Brain microvascular endothelial cell (primary cell): ENCODE results near the gene KIAA2012.

Experiments
- DNase-seq: peaks from one replicate; pipeline ENCODE4 v3.0.0-alpha.2; 2020
- H3K27ac ChIP-seq: fragments of 250-450 bp; sonication (Bioruptor Pico); 2 replicates; pipeline ENCODE4 v1.5.1; 2020; ENCODE audit warnings: mild to moderate bottlenecking, moderate library complexity
- H3K27me3 ChIP-seq: fragments of 250-450 bp; sonication (Bioruptor Pico); replicated peaks from 2 replicates; pipeline ENCODE4 v1.5.1; 2020; ENCODE audit warnings: mild to moderate bottlenecking
- H3K36me3 ChIP-seq: fragments of 250-450 bp; sonication (Bioruptor Pico); replicated peaks from 2 replicates; pipeline ENCODE4 v1.5.1; 2020; ENCODE audit warnings: mild to moderate bottlenecking
- H3K4me3 ChIP-seq: 2 replicates; pipeline ENCODE4 v1.5.1; 2011; ENCODE audit warnings: low read depth, mild to moderate bottlenecking, control low read depth, low read length, moderate library complexity
- CTCF ChIP-seq: IDR thresholded peaks from 2 replicates; pipeline ENCODE4 v1.5.1; 2011; ENCODE audit warnings: low read depth, mild to moderate bottlenecking, moderate library complexity, low read length, control low read depth, inconsistent platforms; ENCODE audit errors: missing control alignments
- in situ Hi-C: cut with HindIII; loops from 2 replicates; pipeline ENCODE4 v1.10.0; 2017; ENCODE audit warnings: low sequenced_read_pairs, low pct_ligation_motif_present

The KIAA2012 gene

GRCh38 chr2:202065876-202066275 is 7.2 kb upstream of the KIAA2012 start:
- no peak overlapping the region for H3K4me3 ChIP-seq
- no peaks in the 10 kb centered on the region for H3K27me3 ChIP-seq
- H3K27ac ChIP-seq: no peak overlapping the region
- DNase-seq: no peak
- H3K36me3 ChIP-seq: no peaks in the 10 kb centered on the region
- no peak for TF ChIP-seq CTCF
- in situ Hi-C loops: no loop called here

GRCh38 chr2:202066875-202067274 is 6.2 kb upstream of the KIAA2012 start:
- in situ Hi-C loops: no loop called here
- no peak for DNase-seq
- Histone ChIP-seq H3K27me3 (no peaks in the 10 kb centered on the region), H3K27ac (no peak overlapping the region), H3K4me3 (no peak overlapping the region), H3K36me3 (no peaks in the 10 kb centered on the region)
- no peak for TF ChIP-seq CTCF

GRCh38 chr2:202067589-202067988 is 5.5 kb upstream of the KIAA2012 start:
- no peak overlapping the region for H3K4me3 ChIP-seq
- no peak for TF ChIP-seq CTCF
- in situ Hi-C loops: no loop called here

GRCh38 chr2:202069170-202070067 is 3.6 kb upstream of the KIAA2012 start:
- in situ Hi-C loops: no loop called here
- no peak for DNase-seq

More at GRCh38 chr2:202067589-202067988, 5.5 kb upstream of the KIAA2012 start:
- H3K36me3 ChIP-seq: no peaks in the 10 kb centered on the region
- no peaks in the 10 kb centered on the region for H3K27me3 ChIP-seq
- no peak for DNase-seq
- H3K27ac ChIP-seq: no peak overlapping the region

GRCh38 chr2:202071107-202071506 is 1.9 kb upstream of the KIAA2012 start:
- Histone ChIP-seq H3K27me3 (no peaks in the 10 kb centered on the region), H3K27ac (no peak overlapping the region), H3K36me3 (no peaks in the 10 kb centered on the region), H3K4me3 (no peak overlapping the region)
- in situ Hi-C loops: no loop called here
- DNase-seq: no peak
- no peak for TF ChIP-seq CTCF

More at GRCh38 chr2:202069170-202070067, 3.6 kb upstream of the KIAA2012 start:
- Histone ChIP-seq H3K27me3 (no peaks in the 10 kb centered on the region), H3K27ac (no peak overlapping the region), H3K4me3 (no peak overlapping the region), H3K36me3 (no peaks in the 10 kb centered on the region)
- TF ChIP-seq CTCF: no peak
